Tibial nerve (tissue), 4 donors: ENCODE data around the gene DPP9. TPM values are rescaled to one million over a fixed set of nuclear protein-coding genes. Genes with fewer than 3 reads are reported as not detected.

Source experiments
- DNase-seq, 2 donors: peaks; one replicate each; pipeline ENCODE4 v3.0.0-alpha.2; 2019; ENCODE audit warnings: low spot score in 2 of 2
- H3K27ac ChIP-seq, 4 donors: fragments of 200-600 bp; sonication (generic) in 3 of 4; one replicate each; pipeline ENCODE4 v1.5.1; 2017 to 2019; ENCODE audit warnings: mild to moderate bottlenecking in 1 of 4
- H3K27me3 ChIP-seq, 2 donors: fragments of 200-600 bp; sonication (generic) in 1 of 2; one replicate each; pipeline versions ENCODE4 v1.5.1 to v1.6.0; 2017 to 2019
- H3K36me3 ChIP-seq, 3 donors: fragments of 200-600 bp; sonication (generic); one replicate each; pipeline ENCODE4 v1.5.1; 2018 to 2019
- H3K4me1 ChIP-seq, 4 donors: fragments of 200-600 bp; sonication (generic) in 3 of 4; one replicate each; pipeline ENCODE4 v1.5.1; 2017 to 2019
- H3K4me3 ChIP-seq, 4 donors: fragments of 200-600 bp; sonication (generic) in 3 of 4; one replicate each; pipeline ENCODE4 v1.5.1; 2017 to 2019; ENCODE audit warnings: mild to moderate bottlenecking in 1 of 4, moderate library complexity in 1 of 4
- H3K9me3 ChIP-seq, 4 donors: fragments of 200-600 bp; sonication (generic) in 3 of 4; one replicate each; pipeline ENCODE4 v1.5.1; 2017 to 2019
- CTCF ChIP-seq, 5 experiments: fragments of 200-600 bp in 3 of 5; fragments of 450-650 bp in 2 of 5; sonication (generic) in 3 of 5; IDR thresholded peaks; one replicate each; pipeline ENCODE4 v1.5.1; 2016 to 2019; ENCODE audit warnings: antibody characterized with exemption in 5 of 5, mild to moderate bottlenecking in 3 of 5, moderate library complexity in 2 of 5
- EP300 ChIP-seq, 2 donors: sonication (generic); formaldehyde crosslinking; IDR thresholded peaks; one replicate each; pipeline ENCODE4 v1.6.1; 2017; ENCODE audit warnings: antibody characterized with exemption in 2 of 2, mild to moderate bottlenecking in 1 of 2
- POLR2A ChIP-seq, 2 donors: fragments of 450-650 bp; IDR thresholded peaks; one replicate each; pipeline ENCODE4 v1.6.1; 2017; ENCODE audit warnings: antibody characterized with exemption in 2 of 2, mild to moderate bottlenecking in 2 of 2, moderate library complexity in 2 of 2
- WGBS, 2 donors: methylation state at CpG; one replicate each; pipeline ENCODE4 v1.1.5; 2018; 5-methylcytosine and 5-hydroxymethylcytosine counted together
- total RNA-seq, 4 donors: library from RNA; depleted of rRNA; stranded (reverse); fragments of >200 nt; gene quantifications; one replicate each; pipeline ENCODE4 v1.1.0, GENCODE V29; 2016

The DPP9 gene
- total RNA-seq, 4 donors from 2014 or later = 53.9 to 134 (median 68.0) TPM

DNA sequence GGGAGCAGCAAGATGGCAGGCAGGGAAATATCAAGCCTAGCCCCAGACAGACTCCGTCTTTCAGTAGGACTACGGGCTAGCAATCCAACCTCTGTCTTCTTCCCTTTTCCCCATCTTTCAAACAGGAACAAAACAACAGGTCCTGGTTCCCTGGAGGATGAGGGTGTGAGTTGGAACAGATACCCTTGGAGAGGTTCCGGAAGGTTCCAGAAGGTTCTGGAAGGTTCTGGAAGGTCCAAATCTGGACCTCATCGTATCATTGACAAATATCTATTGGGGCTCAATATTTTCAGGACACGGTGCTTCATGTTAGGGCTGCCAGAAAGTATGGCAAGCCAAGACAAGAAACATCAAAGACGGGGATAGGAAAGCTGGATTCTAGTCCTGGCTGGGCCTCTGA, 39.4 kb upstream of the DPP9 start:
- no peak overlapping the region for H3K4me3 ChIP-seq
- no peak overlapping the region for H3K27ac ChIP-seq
- H3K4me1 ChIP-seq = peaks cover 0 to 14% (median 6%) of the 10 kb centered on the region in 4 donors
- no peak for DNase-seq
- peaks cover 0 to 29% of the 10 kb centered on the region in 2 donors for H3K27me3 ChIP-seq
- no peaks in the 10 kb centered on the region for H3K36me3 ChIP-seq
- H3K9me3 ChIP-seq = no peaks in the 10 kb centered on the region
- 78 to 82% methylated on average over 6 of the region's 6 CpGs for WGBS, 2 donors
- TF ChIP-seq EP300 (IDR thresholded peaks at IDR 0.05) = no peak

DNA sequence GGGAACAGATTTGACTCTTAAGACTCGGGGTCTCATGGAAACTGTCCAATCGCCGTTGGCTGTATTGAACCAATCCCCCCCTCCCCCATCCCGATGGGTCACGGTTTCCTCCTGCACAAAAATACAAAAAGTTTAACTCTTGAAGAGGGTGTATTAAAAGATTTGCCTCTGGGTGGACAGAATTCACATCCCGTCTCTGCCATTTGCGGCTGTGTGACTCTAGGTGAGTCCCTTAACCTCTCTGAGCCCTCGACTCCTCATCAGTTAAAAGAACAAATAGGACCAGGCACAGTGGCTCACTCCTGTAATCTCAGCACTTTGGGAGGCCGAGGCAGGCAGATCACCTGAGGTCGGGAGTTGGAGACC, 36.6 kb upstream of the DPP9 start:
- no peak for DNase-seq
- no peak for TF ChIP-seq POLR2A (IDR thresholded peaks at IDR 0.05)
- no peak for TF ChIP-seq EP300 (IDR thresholded peaks at IDR 0.05)
- no peak for TF ChIP-seq CTCF (IDR thresholded peaks at IDR 0.05)
- H3K27me3 ChIP-seq = peaks cover 0 to 29% of the 10 kb centered on the region in 2 donors
- H3K9me3 ChIP-seq = no peaks in the 10 kb centered on the region
- 29 to 30% methylated on average over 10 of the region's 10 CpGs for WGBS, 2 donors
- H3K36me3 ChIP-seq = no peaks in the 10 kb centered on the region
- H3K4me3 ChIP-seq = peak overlapping the region; percentile 1 to 42 (median 34)
- H3K4me1 ChIP-seq = peaks cover 0 to 14% (median 6%) of the 10 kb centered on the region in 4 donors
- H3K27ac ChIP-seq = no peak overlapping the region

- H3K27ac ChIP-seq = peak overlapping the region in 2 of 4 donors; percentile 26 to 60
- peak overlapping the region; percentile 1 to 42 (median 34) for H3K4me3 ChIP-seq
Observed at GRCh38 chr19:4759388-4760284, 36.0 kb upstream of the DPP9 start.

DNA sequence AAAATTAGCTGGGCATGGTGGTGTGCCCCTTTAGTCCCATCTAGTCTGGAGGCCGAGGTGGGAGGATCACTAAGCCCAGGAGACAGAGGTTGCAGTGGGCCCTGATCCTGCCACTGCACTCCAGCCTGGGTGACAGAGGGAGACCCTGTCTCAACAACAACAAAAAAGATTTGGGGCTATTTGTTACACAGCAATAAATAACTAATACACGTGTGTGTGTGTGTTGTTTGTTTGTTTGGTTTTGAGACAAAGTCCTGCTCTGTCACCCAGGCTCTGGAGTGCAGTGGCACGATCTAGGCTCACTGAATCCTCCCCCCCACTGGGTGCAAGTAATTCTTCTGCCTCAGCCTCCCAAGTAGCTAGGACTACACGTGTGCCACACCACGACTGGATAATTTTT, 35.0 kb upstream of the DPP9 start:
- no peak overlapping the region for H3K27ac ChIP-seq
- no peak overlapping the region for H3K4me3 ChIP-seq
- TF ChIP-seq EP300 (IDR thresholded peaks at IDR 0.05) = no peak
- TF ChIP-seq CTCF (IDR thresholded peaks at IDR 0.05) = no peak
- no peak for TF ChIP-seq POLR2A (IDR thresholded peaks at IDR 0.05)
- DNase-seq = no peak
- no peaks in the 10 kb centered on the region for H3K36me3 ChIP-seq
- WGBS, 2 donors = 64 to 67% methylated on average over 5 of the region's 5 CpGs
- peaks cover 0 to 29% of the 10 kb centered on the region in 2 donors for H3K27me3 ChIP-seq
- H3K9me3 ChIP-seq = no peaks in the 10 kb centered on the region
- H3K4me1 ChIP-seq = peaks cover 0 to 14% (median 6%) of the 10 kb centered on the region in 4 donors

More at GRCh38 chr19:4759388-4760284, 36.0 kb upstream of the DPP9 start:
- Histone ChIP-seq H3K4me1 (peaks cover 0 to 14% (median 6%) of the 10 kb centered on the region in 4 donors), H3K9me3 (no peaks in the 10 kb centered on the region), H3K36me3 (no peaks in the 10 kb centered on the region), H3K27me3 (peaks cover 0 to 29% of the 10 kb centered on the region in 2 donors)
- 1 to 3% methylated on average over 46 to 47 of the region's 53 CpGs for WGBS, 2 donors
- TF ChIP-seq POLR2A (IDR thresholded peaks at IDR 0.05) (no peak), EP300 (IDR thresholded peaks at IDR 0.05) (no peak), CTCF (IDR thresholded peaks at IDR 0.05) (no peak)
- DNase-seq = peak; percentile 73 to 79

DNA sequence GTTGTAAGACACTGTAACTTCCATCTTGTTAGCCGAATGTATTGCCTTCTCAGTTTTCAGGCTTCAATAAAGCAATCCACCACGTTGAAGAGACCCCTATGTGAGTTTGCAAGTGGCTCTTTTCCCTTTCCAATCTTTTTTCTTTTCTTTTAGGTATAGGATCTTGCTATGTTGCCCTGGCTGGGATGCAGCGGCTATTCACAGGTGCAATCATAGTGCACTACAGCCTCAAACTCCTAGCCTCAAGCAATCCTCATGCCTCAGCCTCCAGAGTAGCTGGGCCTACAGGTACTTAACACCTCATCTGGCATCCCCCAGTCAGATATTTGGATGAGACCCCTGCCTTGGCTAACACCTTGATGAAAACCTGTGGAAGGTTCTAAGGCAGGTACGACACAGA, 34.4 kb upstream of the DPP9 start:
- Histone ChIP-seq H3K27me3 (peaks cover 0 to 24% of the 10 kb centered on the region in 2 donors), H3K27ac (no peak overlapping the region), H3K4me3 (no peak overlapping the region), H3K4me1 (peaks cover 0 to 14% (median 6%) of the 10 kb centered on the region in 4 donors), H3K36me3 (no peaks in the 10 kb centered on the region), H3K9me3 (no peaks in the 10 kb centered on the region)
- TF ChIP-seq CTCF (IDR thresholded peaks at IDR 0.05) (no peak), POLR2A (IDR thresholded peaks at IDR 0.05) (no peak), EP300 (IDR thresholded peaks at IDR 0.05) (no peak)
- 74 to 79% methylated on average over 4 of the region's 4 CpGs for WGBS, 2 donors
- no peak for DNase-seq
